Measurements from ENCODE around the gene ALX4.

ALX4 gene

DNA sequence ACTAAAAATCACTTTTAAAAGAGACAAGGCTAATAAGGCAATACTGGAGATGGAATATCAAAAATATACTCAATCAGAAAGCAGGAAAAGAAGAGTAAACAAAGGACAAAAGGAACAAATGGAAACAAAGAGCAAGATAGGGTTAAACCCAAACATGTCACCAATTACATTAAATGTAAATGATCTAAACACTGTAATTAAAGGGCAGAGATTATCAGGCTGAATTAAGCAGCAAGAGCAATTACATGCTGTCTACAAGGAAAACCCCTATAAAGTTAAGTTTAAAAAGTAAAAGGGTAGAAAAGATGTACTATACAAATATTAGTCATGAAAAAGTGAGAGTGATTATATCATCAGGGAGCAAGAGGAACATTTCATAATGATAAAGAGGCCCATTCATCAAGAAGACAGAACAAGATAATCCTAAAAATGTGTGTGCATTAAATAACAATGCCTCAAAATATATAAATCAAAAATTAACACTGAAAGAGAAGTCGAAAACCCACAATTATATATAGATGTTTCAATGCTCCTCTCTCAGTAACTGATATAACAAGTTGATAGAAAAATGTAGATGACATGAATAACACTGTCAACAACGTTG lies 56.8 kb downstream of the ALX4 start:
- TF ChIP-seq, protein P1, sequence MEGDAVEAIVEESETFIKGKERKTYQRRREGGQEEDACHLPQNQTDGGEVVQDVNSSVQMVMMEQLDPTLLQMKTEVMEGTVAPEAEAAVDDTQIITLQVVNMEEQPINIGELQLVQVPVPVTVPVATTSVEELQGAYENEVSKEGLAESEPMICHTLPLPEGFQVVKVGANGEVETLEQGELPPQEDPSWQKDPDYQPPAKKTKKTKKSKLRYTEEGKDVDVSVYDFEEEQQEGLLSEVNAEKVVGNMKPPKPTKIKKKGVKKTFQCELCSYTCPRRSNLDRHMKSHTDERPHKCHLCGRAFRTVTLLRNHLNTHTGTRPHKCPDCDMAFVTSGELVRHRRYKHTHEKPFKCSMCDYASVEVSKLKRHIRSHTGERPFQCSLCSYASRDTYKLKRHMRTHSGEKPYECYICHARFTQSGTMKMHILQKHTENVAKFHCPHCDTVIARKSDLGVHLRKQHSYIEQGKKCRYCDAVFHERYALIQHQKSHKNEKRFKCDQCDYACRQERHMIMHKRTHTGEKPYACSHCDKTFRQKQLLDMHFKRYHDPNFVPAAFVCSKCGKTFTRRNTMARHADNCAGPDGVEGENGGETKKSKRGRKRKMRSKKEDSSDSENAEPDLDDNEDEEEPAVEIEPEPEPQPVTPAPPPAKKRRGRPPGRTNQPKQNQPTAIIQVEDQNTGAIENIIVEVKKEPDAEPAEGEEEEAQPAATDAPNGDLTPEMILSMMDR (IDR thresholded peaks at IDR 0.05; ENCODE audit: borderline replicate concordance, insufficient read depth, low read depth, low read length), result no peak
- H3K4me3 ChIP-seq (ENCODE audit: low read depth, low read length), result no peak overlapping the region

DNA sequence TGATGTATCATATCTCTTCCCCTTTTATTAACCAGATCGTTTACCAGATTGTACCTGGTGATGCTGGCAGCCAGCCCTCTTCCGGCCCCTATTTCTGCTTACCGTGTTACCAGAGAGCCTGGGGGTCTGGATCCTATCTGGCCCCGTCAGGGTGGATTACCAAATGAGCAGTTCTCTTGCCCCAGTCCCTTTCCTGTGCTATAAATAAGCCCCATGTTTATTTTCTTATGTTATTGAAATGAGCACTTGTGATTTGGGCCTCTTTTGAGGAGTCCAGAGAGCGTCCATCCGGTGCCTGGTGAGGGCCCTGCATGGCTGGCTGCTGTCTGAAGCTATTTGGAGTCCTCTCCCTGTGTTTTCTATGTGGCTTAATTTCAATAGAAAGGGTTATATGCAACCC lies 59.5 kb downstream of the ALX4 start:
- TF ChIP-seq, protein P1 (IDR thresholded peaks at IDR 0.05; ENCODE audit: borderline replicate concordance, insufficient read depth, low read depth, low read length), result no peak

DNA sequence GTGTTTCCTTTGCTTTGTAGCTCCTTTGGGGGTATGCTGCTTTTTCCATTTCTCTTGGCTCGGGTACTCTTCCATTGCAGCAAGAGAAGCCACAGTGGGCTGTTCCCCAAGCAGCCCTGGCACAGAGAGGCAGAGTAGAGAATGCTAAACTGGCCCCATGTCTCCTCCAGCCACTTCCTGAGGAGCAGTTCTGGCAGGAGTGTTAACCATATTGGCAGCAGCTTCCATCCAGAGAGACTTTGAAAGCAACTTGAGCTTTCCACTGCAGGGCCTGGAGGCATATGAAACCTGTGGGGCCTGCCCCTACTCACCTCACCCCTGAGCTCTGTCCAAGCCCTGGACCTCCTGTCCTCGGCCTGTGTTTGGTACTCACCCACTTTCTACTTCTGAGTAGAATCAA lies 61.8 kb downstream of the ALX4 start:
- TF ChIP-seq, protein P1 (IDR thresholded peaks at IDR 0.05; ENCODE audit: borderline replicate concordance, insufficient read depth, low read depth, low read length), result no peak
- H3K4me3 ChIP-seq (ENCODE audit: low read depth, low read length), result no peak overlapping the region

More for the DNA sequence above, 59.5 kb downstream of the ALX4 start:
- H3K4me3 ChIP-seq (ENCODE audit: low read depth, low read length), result no peak overlapping the region

DNA sequence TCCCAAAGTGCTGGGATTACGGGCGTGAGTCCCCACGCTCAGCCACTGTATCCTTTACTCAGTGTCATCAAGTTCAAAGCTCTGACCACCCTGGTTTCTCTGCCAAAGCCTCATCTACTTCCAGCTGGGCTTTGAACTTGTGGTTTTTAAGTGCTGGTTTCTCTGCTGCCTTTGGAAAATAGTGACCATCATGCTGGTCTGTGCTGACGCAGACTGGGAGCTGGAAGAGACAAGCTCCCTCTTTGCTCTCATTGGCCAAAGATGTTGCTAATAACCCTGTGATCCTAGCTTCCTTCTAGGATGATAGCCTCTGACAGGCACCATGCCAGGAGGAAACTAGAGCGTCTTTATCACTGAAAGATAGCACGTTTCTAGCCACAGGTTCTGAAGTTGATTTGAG lies 62.4 kb downstream of the ALX4 start:
- H3K4me3 ChIP-seq (ENCODE audit: low read depth, low read length), result no peak overlapping the region
- TF ChIP-seq, protein P1 (IDR thresholded peaks at IDR 0.05; ENCODE audit: borderline replicate concordance, insufficient read depth, low read depth, low read length), result no peak

DNA sequence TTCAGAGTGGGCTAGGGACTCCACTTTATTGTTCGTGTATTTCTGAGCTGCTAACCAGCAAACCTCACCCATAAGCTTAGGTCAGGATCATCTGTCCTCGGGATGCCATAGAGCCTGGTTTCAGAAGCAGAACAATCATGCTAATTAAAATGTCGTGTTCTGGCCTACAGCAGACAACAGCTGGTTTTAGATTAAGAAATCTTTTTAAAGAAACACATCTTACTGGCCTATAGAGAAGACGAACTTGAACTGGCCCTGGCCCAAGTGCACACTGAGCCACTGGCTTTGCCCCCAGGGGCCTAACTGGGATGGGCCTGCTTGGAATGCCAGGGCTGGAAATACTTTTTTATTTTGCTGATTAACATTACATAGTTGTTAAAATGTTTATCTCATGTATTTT lies 63.2 kb downstream of the ALX4 start:
- H3K4me3 ChIP-seq (ENCODE audit: low read depth, low read length), result no peak overlapping the region
- TF ChIP-seq, protein P1 (IDR thresholded peaks at IDR 0.05; ENCODE audit: borderline replicate concordance, insufficient read depth, low read depth, low read length), result no peak

DNA sequence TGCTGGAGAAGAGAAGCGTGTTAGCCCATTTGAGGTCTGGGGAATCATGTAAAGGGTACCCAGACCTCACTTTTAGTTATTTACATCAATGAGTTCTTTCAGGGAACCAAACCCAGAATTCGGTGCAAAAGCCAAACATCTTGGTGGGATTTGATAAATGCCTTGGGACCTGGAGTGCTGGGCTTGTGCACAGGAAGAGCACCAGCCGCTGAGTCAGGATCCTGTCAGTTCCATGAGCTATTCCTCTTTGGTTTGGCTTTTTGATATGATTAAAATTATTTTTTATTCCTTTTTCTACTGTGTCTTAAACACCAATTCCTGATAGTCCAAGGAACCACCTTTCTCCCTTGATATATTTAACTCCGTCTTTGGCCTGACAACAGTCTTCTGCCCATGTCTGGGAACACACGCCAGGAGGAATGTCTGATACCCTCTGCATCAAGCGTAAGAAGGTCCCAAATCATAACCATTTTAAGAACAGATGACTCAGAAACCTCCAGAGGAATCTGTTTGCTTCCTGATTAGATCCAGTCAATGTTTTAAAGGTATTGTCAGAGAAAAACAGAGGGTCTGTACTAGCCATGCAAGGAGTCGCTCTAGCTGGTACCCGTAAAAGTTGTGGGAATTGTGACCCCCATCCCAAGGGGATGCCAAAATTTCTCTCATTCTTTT lies 65.2 kb downstream of the ALX4 start:
- H3K4me3 ChIP-seq (ENCODE audit: low read depth, low read length), result no peak overlapping the region
- TF ChIP-seq, protein P1 (IDR thresholded peaks at IDR 0.05; ENCODE audit: borderline replicate concordance, insufficient read depth, low read depth, low read length), result no peak
